SK-N-MC (cell line): Measurements from ENCODE around the gene ERBB4.

Source experiments
- EZH2 ChIP-seq: fragments of 200-600 bp; sonication (generic); IDR thresholded peaks from one replicate; pipeline ENCODE4 v1.6.1; 2017; ENCODE audit warnings: antibody characterized with exemption
- FOXP2 ChIP-seq: optimal IDR thresholded peaks from 2 replicates; pipeline ENCODE3; 2011; ENCODE audit warnings: mild to moderate bottlenecking, moderate library complexity; ENCODE audit not compliant: insufficient read depth; ENCODE audit errors: extremely low read length, control extremely low read depth
- POLR2AphosphoS5 ChIP-seq: IDR thresholded peaks from 2 replicates; pipeline ENCODE4 v1.6.1; 2012; ENCODE audit warnings: mild to moderate bottlenecking, low read depth, low read length, borderline replicate concordance

GRCh38 chr2:211748339-211748738, 790.3 kb downstream of the ERBB4 start:
- TF ChIP-seq EZH2 (no peak), POLR2AphosphoS5 (no peak), FOXP2 (no peak)
